PC-3 (cell line): ENCODE results near the gene ANKRD27.

Experiments
- EZH2 ChIP-seq: fragments of 300-600 bp; sonication (generic); IDR thresholded peaks from one replicate; pipeline ENCODE4 v1.6.1; 2017; ENCODE audit warnings: antibody characterized with exemption, mild to moderate bottlenecking, low read length; ENCODE audit not compliant: unreplicated experiment
- TF ChIP-seq, protein P1 (sequence below): fragments of 300-600 bp; sonication (generic); conservative IDR thresholded peaks from 2 replicates; pipeline ENCODE4 v1.5.1; 2017; ENCODE audit warnings: antibody characterized with exemption, low read depth, mild to moderate bottlenecking, low read length

DNA sequence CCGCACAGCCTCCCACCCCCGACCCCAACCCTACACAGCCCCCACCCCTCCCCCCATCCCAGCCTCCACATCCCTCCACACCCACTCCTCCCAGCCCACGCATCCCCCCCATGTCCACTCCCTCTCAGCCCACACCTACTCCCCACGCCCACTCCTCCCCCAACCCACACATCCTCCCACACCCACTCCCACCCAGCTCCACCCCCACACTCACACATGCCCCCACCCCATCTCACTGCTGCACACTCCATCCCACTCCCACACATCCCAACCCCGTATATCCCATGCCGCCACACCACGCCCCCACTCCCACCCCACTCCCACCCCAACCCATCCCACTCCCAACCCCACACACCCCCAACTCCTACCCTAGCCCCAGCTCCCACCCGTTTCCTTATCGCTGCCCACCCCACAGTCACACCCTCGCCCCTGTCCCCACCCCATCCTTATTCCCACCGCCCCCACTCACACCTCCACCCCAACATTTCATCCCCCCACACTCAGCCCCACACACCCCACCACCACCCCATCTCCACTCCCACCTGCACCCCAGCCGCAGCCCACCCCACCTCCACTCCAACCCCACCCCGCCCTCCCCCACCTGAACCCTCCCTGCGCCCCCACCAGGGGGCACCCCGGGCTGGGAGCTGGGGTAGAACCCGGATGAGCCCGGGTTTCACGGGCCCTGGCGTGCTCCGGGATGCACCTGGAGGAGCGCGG, 45.4 kb upstream of the ANKRD27 start:
- TF ChIP-seq EZH2 = no peak
- TF ChIP-seq, protein P1, sequence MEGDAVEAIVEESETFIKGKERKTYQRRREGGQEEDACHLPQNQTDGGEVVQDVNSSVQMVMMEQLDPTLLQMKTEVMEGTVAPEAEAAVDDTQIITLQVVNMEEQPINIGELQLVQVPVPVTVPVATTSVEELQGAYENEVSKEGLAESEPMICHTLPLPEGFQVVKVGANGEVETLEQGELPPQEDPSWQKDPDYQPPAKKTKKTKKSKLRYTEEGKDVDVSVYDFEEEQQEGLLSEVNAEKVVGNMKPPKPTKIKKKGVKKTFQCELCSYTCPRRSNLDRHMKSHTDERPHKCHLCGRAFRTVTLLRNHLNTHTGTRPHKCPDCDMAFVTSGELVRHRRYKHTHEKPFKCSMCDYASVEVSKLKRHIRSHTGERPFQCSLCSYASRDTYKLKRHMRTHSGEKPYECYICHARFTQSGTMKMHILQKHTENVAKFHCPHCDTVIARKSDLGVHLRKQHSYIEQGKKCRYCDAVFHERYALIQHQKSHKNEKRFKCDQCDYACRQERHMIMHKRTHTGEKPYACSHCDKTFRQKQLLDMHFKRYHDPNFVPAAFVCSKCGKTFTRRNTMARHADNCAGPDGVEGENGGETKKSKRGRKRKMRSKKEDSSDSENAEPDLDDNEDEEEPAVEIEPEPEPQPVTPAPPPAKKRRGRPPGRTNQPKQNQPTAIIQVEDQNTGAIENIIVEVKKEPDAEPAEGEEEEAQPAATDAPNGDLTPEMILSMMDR = no peak
